SK-N-MC (cell line): ENCODE measurements around the gene TMC2.

Experiments used
- DNase-seq: peaks from one replicate; pipeline ENCODE4 v3.0.0-alpha.2; 2011; ENCODE audit warnings: low read depth, low spot score
- H3K27ac ChIP-seq: fragments of 200-600 bp; sonication (generic); 2 replicates; pipeline ENCODE4 v1.5.1; 2016; ENCODE audit warnings: mixed run types
- H3K36me3 ChIP-seq: fragments of 200-600 bp; sonication (generic); 2 replicates; pipeline ENCODE4 v1.6.1; 2017; ENCODE audit warnings: antibody characterized with exemption, low read length, mixed read lengths; ENCODE audit not compliant: insufficient read depth
- H3K4me3 ChIP-seq: fragments of 200-600 bp; sonication (generic); 2 replicates; pipeline ENCODE4 v1.5.1; 2016
- H3K9ac ChIP-seq: fragments of 200-600 bp; sonication (generic); 2 replicates; pipeline ENCODE4 v1.8.0; 2017; ENCODE audit warnings: mixed run types, mixed read lengths; ENCODE audit not compliant: insufficient read length
- H3K9me3 ChIP-seq: fragments of 200-600 bp; sonication (generic); 2 replicates; pipeline ENCODE4 v1.6.1; 2017; ENCODE audit warnings: low read depth, mild to moderate bottlenecking, antibody characterized with exemption, low read length, moderate library complexity, mixed read lengths
- EZH2 ChIP-seq: fragments of 200-600 bp; sonication (generic); IDR thresholded peaks from one replicate; pipeline ENCODE4 v1.6.1; 2017; ENCODE audit warnings: antibody characterized with exemption
- FOXP2 ChIP-seq: optimal IDR thresholded peaks from 2 replicates; pipeline ENCODE3; 2011; ENCODE audit warnings: mild to moderate bottlenecking, moderate library complexity; ENCODE audit not compliant: insufficient read depth; ENCODE audit errors: extremely low read length, control extremely low read depth
- POLR2AphosphoS5 ChIP-seq: IDR thresholded peaks from 2 replicates; pipeline ENCODE4 v1.6.1; 2012; ENCODE audit warnings: mild to moderate bottlenecking, low read depth, low read length, borderline replicate concordance

The TMC2 gene

GRCh38 chr20:2625062-2625461 is 88.7 kb downstream of the TMC2 start:
- Histone ChIP-seq H3K9me3 (no peaks in the 10 kb centered on the region), H3K9ac (no peak overlapping the region), H3K4me3 (no peak overlapping the region), H3K36me3 (no peaks in the 10 kb centered on the region), H3K27ac (0 out of 2 replicates have a peak overlapping the region, but pooled peaks have one; percentile 48)
- DNase-seq = no peak
- TF ChIP-seq FOXP2 = no peak

- Histone ChIP-seq H3K4me3 (no peak overlapping the region), H3K36me3 (no peaks in the 10 kb centered on the region), H3K9ac (no peak overlapping the region), H3K27ac (peak overlapping the region; percentile 7; the same call in 1 of the 2 replicates), H3K9me3 (no peaks in the 10 kb centered on the region)
- TF ChIP-seq POLR2AphosphoS5 (no peak), EZH2 (no peak), FOXP2 (no peak)
- DNase-seq = peak; percentile 26
These were observed 90.6 kb downstream of the TMC2 start for GRCh38 chr20:2626853-2627541.

- H3K4me3 ChIP-seq = no peak overlapping the region
- TF ChIP-seq EZH2 = no peak
- TF ChIP-seq POLR2AphosphoS5 = no peak
- no peak for TF ChIP-seq FOXP2
- DNase-seq = no peak
- H3K9me3 ChIP-seq = no peaks in the 10 kb centered on the region
- H3K9ac ChIP-seq = no peak overlapping the region
- H3K27ac ChIP-seq = no peak overlapping the region
- H3K36me3 ChIP-seq = no peaks in the 10 kb centered on the region
These were observed 94.9 kb downstream of the TMC2 start for GRCh38 chr20:2631228-2631627.

- no peak overlapping the region for H3K4me3 ChIP-seq
- H3K9me3 ChIP-seq = no peaks in the 10 kb centered on the region
- H3K36me3 ChIP-seq = no peaks in the 10 kb centered on the region
- DNase-seq = no peak
- H3K27ac ChIP-seq = no peak overlapping the region
- TF ChIP-seq FOXP2 (no peak), POLR2AphosphoS5 (no peak), EZH2 (no peak)
- no peak overlapping the region for H3K9ac ChIP-seq
These were observed 97.0 kb downstream of the TMC2 start for GRCh38 chr20:2633381-2633780.

- H3K4me3 ChIP-seq = no peak overlapping the region
- TF ChIP-seq POLR2AphosphoS5 = no peak
- no peak for TF ChIP-seq FOXP2
- TF ChIP-seq EZH2 = no peak
- H3K9ac ChIP-seq = no peak overlapping the region
- no peaks in the 10 kb centered on the region for H3K36me3 ChIP-seq
- no peak for DNase-seq
- no peak overlapping the region for H3K27ac ChIP-seq
- no peaks in the 10 kb centered on the region for H3K9me3 ChIP-seq
These were observed 100.9 kb downstream of the TMC2 start for GRCh38 chr20:2637246-2637645.

- no peak for DNase-seq
- H3K9ac ChIP-seq = no peak overlapping the region
- H3K4me3 ChIP-seq = no peak overlapping the region
- no peak overlapping the region for H3K27ac ChIP-seq
- no peaks in the 10 kb centered on the region for H3K9me3 ChIP-seq
- H3K36me3 ChIP-seq = no peaks in the 10 kb centered on the region
- TF ChIP-seq FOXP2 = no peak
- no peak for TF ChIP-seq EZH2
- no peak for TF ChIP-seq POLR2AphosphoS5
These were observed 103.9 kb downstream of the TMC2 start for GRCh38 chr20:2640260-2640659.

- no peak for TF ChIP-seq POLR2AphosphoS5
- TF ChIP-seq FOXP2 = no peak
- no peak for TF ChIP-seq EZH2
- Histone ChIP-seq H3K4me3 (no peak overlapping the region), H3K27ac (no peak overlapping the region), H3K9ac (no peak overlapping the region), H3K36me3 (no peaks in the 10 kb centered on the region), H3K9me3 (no peaks in the 10 kb centered on the region)
- no peak for DNase-seq
These were observed 104.5 kb downstream of the TMC2 start for GRCh38 chr20:2640899-2641298.

GRCh38 chr20:2643708-2644107 is 107.3 kb downstream of the TMC2 start:
- TF ChIP-seq POLR2AphosphoS5 (no peak), FOXP2 (no peak), EZH2 (no peak)
- no peak overlapping the region for H3K4me3 ChIP-seq
- H3K36me3 ChIP-seq = no peaks in the 10 kb centered on the region
- DNase-seq = no peak
- H3K27ac ChIP-seq = no peak overlapping the region
- no peaks in the 10 kb centered on the region for H3K9me3 ChIP-seq
- no peak overlapping the region for H3K9ac ChIP-seq

- no peaks in the 10 kb centered on the region for H3K9me3 ChIP-seq
- peak within 1 kb of the TSS; percentile 96 for H3K9ac ChIP-seq
- peak; percentile 30 for DNase-seq
- H3K4me3 ChIP-seq = peak within 1 kb of the TSS; percentile 91
- peaks cover 42% of the 10 kb centered on the region for H3K36me3 ChIP-seq
- TF ChIP-seq EZH2 (no peak), FOXP2 (no peak), POLR2AphosphoS5 (peak; percentile 99)
- H3K27ac ChIP-seq = peak within 1 kb of the TSS; percentile 95
These were observed 115.7 kb downstream of the TMC2 start, which contains the start of gene NOP56 for GRCh38 chr20:2651772-2652723. TSS of gene NOP56 (plus strand) at chr20:2652632. CDS start at chr20:2652661, 29 bp downstream.
